Activated naive CD8-positive, alpha-beta T cell treated with anti-CD3 and anti-CD28 coated beads, Interleukin-2, amount 10 ng/mL, durations not matched to agents 7 days and 5 days (primary cell): ENCODE measurements around the gene IGF2R. TPM values are rescaled to one million over a fixed set of nuclear protein-coding genes. Genes with fewer than 3 reads are reported as not detected.

Source experiments
- ATAC-seq: fragments of 150-1000 bp; cut with Tn5 transposase; one replicate; pipeline ENCODE4 v1.10.0; 2021; ENCODE audit warnings: low read depth, moderate library complexity
- POLR2A ChIA-PET: fragments of 350-600 bp; sonication (Branson Sonifier 250); formaldehyde crosslinking; loops from one replicate; lab custom pipeline; 2021; ENCODE audit warnings: antibody characterized with exemption; lab: Charles Lee
- DNase-seq: peaks from one replicate; pipeline ENCODE4 v3.0.0; 2021
- H3K27ac Mint-ChIP-seq: one replicate; pipeline ENCODE4 v1.8.0; 2022; ENCODE audit warnings: mild to moderate bottlenecking, mixed read lengths
- H3K27me3 Mint-ChIP-seq: one replicate; pipeline ENCODE4 v1.8.0; 2022; ENCODE audit warnings: mild to moderate bottlenecking, moderate library complexity, mixed read lengths
- H3K36me3 Mint-ChIP-seq: one replicate; pipeline ENCODE4 v1.8.0; 2021; ENCODE audit warnings: mild to moderate bottlenecking, mixed read lengths
- H3K4me1 Mint-ChIP-seq: one replicate; pipeline ENCODE4 v1.8.0; 2021; ENCODE audit warnings: mixed read lengths
- H3K4me3 Mint-ChIP-seq: one replicate; pipeline ENCODE4 v1.8.0; 2022; ENCODE audit warnings: mild to moderate bottlenecking, moderate library complexity, mixed read lengths
- H3K9me3 Mint-ChIP-seq: one replicate; pipeline ENCODE4 v1.8.0; 2021; ENCODE audit warnings: mixed read lengths
- total RNA-seq, 2 experiments: library from RNA; stranded (reverse); gene quantifications; one replicate each; pipeline ENCODE4 v1.2.3, GENCODE V29; 2021

The IGF2R gene
- total RNA-seq, 2 experiments from 2014 or later = 75.0 to 77.7 TPM

GRCh38 chr6:159941286-159942113 lies 27.4 kb upstream of the IGF2R start:
- peaks cover 12% of the 10 kb centered on the region for H3K27me3 Mint-ChIP-seq
- peaks cover 6% of the 10 kb centered on the region for H3K9me3 Mint-ChIP-seq
- peak; percentile 87 for ATAC-seq
- H3K4me1 Mint-ChIP-seq = peaks cover 8% of the 10 kb centered on the region
- DNase-seq = peak; percentile 35
- H3K4me3 Mint-ChIP-seq = no peak overlapping the region
- peaks cover 5% of the 10 kb centered on the region for H3K36me3 Mint-ChIP-seq
- no peak overlapping the region for H3K27ac Mint-ChIP-seq
- POLR2A ChIA-PET = no interaction called here

GRCh38 chr6:159943101-159943632 lies 25.7 kb upstream of the IGF2R start:
- peaks cover 8% of the 10 kb centered on the region for H3K4me1 Mint-ChIP-seq
- H3K27me3 Mint-ChIP-seq = peaks cover 8% of the 10 kb centered on the region
- DNase-seq (no peak), ATAC-seq (no peak)
- POLR2A ChIA-PET = no interaction called here
- peaks cover 5% of the 10 kb centered on the region for H3K36me3 Mint-ChIP-seq
- H3K27ac Mint-ChIP-seq = no peak overlapping the region
- no peak overlapping the region for H3K4me3 Mint-ChIP-seq
- peaks cover 6% of the 10 kb centered on the region for H3K9me3 Mint-ChIP-seq

- no peak for ATAC-seq
- no peak overlapping the region for H3K4me3 Mint-ChIP-seq
- H3K27ac Mint-ChIP-seq = no peak overlapping the region
- peaks cover 6% of the 10 kb centered on the region for H3K9me3 Mint-ChIP-seq
- H3K4me1 Mint-ChIP-seq = peaks cover 8% of the 10 kb centered on the region
- peaks cover 4% of the 10 kb centered on the region for H3K27me3 Mint-ChIP-seq
- POLR2A ChIA-PET = no interaction called here
- peaks cover 5% of the 10 kb centered on the region for H3K36me3 Mint-ChIP-seq
- no peak for DNase-seq
Observed at GRCh38 chr6:159943968-159944598, 24.8 kb upstream of the IGF2R start.

- DNase-seq = no peak
- no peak overlapping the region for H3K27ac Mint-ChIP-seq
- H3K27me3 Mint-ChIP-seq = peaks cover 4% of the 10 kb centered on the region
- peaks cover 6% of the 10 kb centered on the region for H3K9me3 Mint-ChIP-seq
- H3K36me3 Mint-ChIP-seq = peaks cover 5% of the 10 kb centered on the region
- peaks cover 8% of the 10 kb centered on the region for H3K4me1 Mint-ChIP-seq
- no peak for ATAC-seq
- POLR2A ChIA-PET = no interaction called here
- no peak overlapping the region for H3K4me3 Mint-ChIP-seq
Observed at GRCh38 chr6:159945801-159946392, 23.0 kb upstream of the IGF2R start.

GRCh38 chr6:159946912-159947311 lies 22.0 kb upstream of the IGF2R start:
- H3K36me3 Mint-ChIP-seq = peaks cover 5% of the 10 kb centered on the region
- DNase-seq (no peak), ATAC-seq (no peak)
- POLR2A ChIA-PET = no interaction called here
- H3K4me1 Mint-ChIP-seq = peaks cover 2% of the 10 kb centered on the region
- no peak overlapping the region for H3K27ac Mint-ChIP-seq
- no peak overlapping the region for H3K4me3 Mint-ChIP-seq
- peaks cover 6% of the 10 kb centered on the region for H3K9me3 Mint-ChIP-seq
- H3K27me3 Mint-ChIP-seq = peaks cover 6% of the 10 kb centered on the region

- Mint-ChIP-seq H3K36me3 (peaks cover 5% of the 10 kb centered on the region), H3K27me3 (peaks cover 5% of the 10 kb centered on the region), H3K4me3 (no peak overlapping the region), H3K4me1 (no peaks in the 10 kb centered on the region), H3K27ac (no peak overlapping the region), H3K9me3 (peaks cover 6% of the 10 kb centered on the region)
- DNase-seq = no peak
- no peak for ATAC-seq
- POLR2A ChIA-PET = no interaction called here
Observed at GRCh38 chr6:159948199-159948598, 20.7 kb upstream of the IGF2R start.

- no peak for DNase-seq
- Mint-ChIP-seq H3K4me1 (no peaks in the 10 kb centered on the region), H3K27me3 (peaks cover 12% of the 10 kb centered on the region), H3K4me3 (no peak overlapping the region), H3K27ac (no peak overlapping the region), H3K36me3 (no peaks in the 10 kb centered on the region), H3K9me3 (no peaks in the 10 kb centered on the region)
- no peak for ATAC-seq
- POLR2A ChIA-PET = no interaction called here
Observed at GRCh38 chr6:159951772-159952171, 17.1 kb upstream of the IGF2R start.

GRCh38 chr6:159952289-159953005 lies 16.4 kb upstream of the IGF2R start:
- DNase-seq (no peak), ATAC-seq (no peak)
- Mint-ChIP-seq H3K4me3 (no peak overlapping the region), H3K27me3 (peaks cover 12% of the 10 kb centered on the region), H3K27ac (no peak overlapping the region), H3K9me3 (no peaks in the 10 kb centered on the region), H3K36me3 (no peaks in the 10 kb centered on the region), H3K4me1 (no peaks in the 10 kb centered on the region)
- POLR2A ChIA-PET = no interaction called here

- no peak for ATAC-seq
- peaks cover 12% of the 10 kb centered on the region for H3K27me3 Mint-ChIP-seq
- no peak for DNase-seq
- H3K36me3 Mint-ChIP-seq = no peaks in the 10 kb centered on the region
- no peaks in the 10 kb centered on the region for H3K4me1 Mint-ChIP-seq
- POLR2A ChIA-PET = no interaction called here
- no peak overlapping the region for H3K4me3 Mint-ChIP-seq
- H3K27ac Mint-ChIP-seq = no peak overlapping the region
- H3K9me3 Mint-ChIP-seq = no peaks in the 10 kb centered on the region
Observed at GRCh38 chr6:159953091-159953601, 15.7 kb upstream of the IGF2R start.

- no peak overlapping the region for H3K4me3 Mint-ChIP-seq
- ATAC-seq (no peak), DNase-seq (no peak)
- no peak overlapping the region for H3K27ac Mint-ChIP-seq
- POLR2A ChIA-PET = no interaction called here
- H3K36me3 Mint-ChIP-seq = no peaks in the 10 kb centered on the region
- peaks cover 1% of the 10 kb centered on the region for H3K9me3 Mint-ChIP-seq
- peaks cover 13% of the 10 kb centered on the region for H3K27me3 Mint-ChIP-seq
- H3K4me1 Mint-ChIP-seq = peaks cover 2% of the 10 kb centered on the region
Observed at GRCh38 chr6:159955945-159956361, 12.9 kb upstream of the IGF2R start.

GRCh38 chr6:159957071-159957673 lies 11.7 kb upstream of the IGF2R start:
- ATAC-seq (no peak), DNase-seq (no peak)
- peaks cover 2% of the 10 kb centered on the region for H3K4me1 Mint-ChIP-seq
- H3K9me3 Mint-ChIP-seq = peaks cover 3% of the 10 kb centered on the region
- H3K27me3 Mint-ChIP-seq = peaks cover 12% of the 10 kb centered on the region
- H3K36me3 Mint-ChIP-seq = no peaks in the 10 kb centered on the region
- POLR2A ChIA-PET = no interaction called here
- H3K4me3 Mint-ChIP-seq = no peak overlapping the region
- no peak overlapping the region for H3K27ac Mint-ChIP-seq

GRCh38 chr6:159959165-159959975 lies 9.5 kb upstream of the IGF2R start:
- Mint-ChIP-seq H3K4me1 (peaks cover 2% of the 10 kb centered on the region), H3K9me3 (peaks cover 3% of the 10 kb centered on the region), H3K27me3 (peaks cover 18% of the 10 kb centered on the region), H3K27ac (no peak overlapping the region), H3K36me3 (no peaks in the 10 kb centered on the region), H3K4me3 (no peak overlapping the region)
- ATAC-seq (no peak), DNase-seq (no peak)
- POLR2A ChIA-PET = no interaction called here
